GM10266 (cell line): ENCODE measurements around the gene SLC6A6.

ENCODE experiments used
- DNase-seq: peaks from one replicate; pipeline ENCODE4 v3.0.0; 2012; ENCODE audit errors: extremely low spot score
- CTCF ChIP-seq: IDR thresholded peaks from 2 replicates; pipeline ENCODE4 v1.5.1; 2012; ENCODE audit warnings: mild to moderate bottlenecking, low read depth; ENCODE audit not compliant: control insufficient read depth, insufficient read depth; ENCODE audit errors: missing control alignments

Gene SLC6A6

GRCh38 chr3:14507757-14508504 lies 105.5 kb downstream of the SLC6A6 start:
- TF ChIP-seq CTCF = no peak
- DNase-seq = no peak

GRCh38 chr3:14508505-14508819 lies 106.1 kb downstream of the SLC6A6 start:
- DNase-seq = no peak
- TF ChIP-seq CTCF = no peak

- DNase-seq = peak; percentile 87
- peak; percentile 84 for TF ChIP-seq CTCF
Observed at GRCh38 chr3:14508966-14509795, 106.8 kb downstream of the SLC6A6 start.

GRCh38 chr3:14509796-14510100 lies 107.3 kb downstream of the SLC6A6 start:
- no peak for TF ChIP-seq CTCF
- DNase-seq = no peak

GRCh38 chr3:14510838-14511622 lies 108.6 kb downstream of the SLC6A6 start:
- no peak for TF ChIP-seq CTCF
- no peak for DNase-seq

GRCh38 chr3:14511623-14512280 lies 109.3 kb downstream of the SLC6A6 start:
- no peak for TF ChIP-seq CTCF
- no peak for DNase-seq
